Endothelial cell of umbilical vein (primary cell): ENCODE data around the gene ABCA2. TPM values are rescaled to one million over a fixed set of nuclear protein-coding genes. Genes with fewer than 3 reads are reported as not detected.
A peak's percentile ranks its signal among the peaks of the same experiment; 100 is the strongest.

ENCODE experiments used
- BruUV-seq: library from RNA; stranded (reverse); fragments of 400-500 nt; replicated peaks from 2 replicates; lab custom pipeline; 2021; lab: Mats Ljungman, UMichigan
- CTCF ChIA-PET: fragments of 300-600, 350-600 bp; sonication (Branson Sonifier 250); formaldehyde crosslinking; loops from one replicate; lab custom pipeline; 2021; ENCODE audit warnings: antibody characterized with exemption, inconsistent platforms; lab: Charles Lee
- POLR2A ChIA-PET: fragments of 300-600, 350-600 bp; sonication (Branson Sonifier 250); formaldehyde crosslinking; loops from one replicate; lab custom pipeline; 2021; ENCODE audit warnings: antibody characterized with exemption, inconsistent platforms; lab: Charles Lee
- DNase-seq: peaks from one replicate; pipeline ENCODE4 v3.0.0-alpha.2; 2011; ENCODE audit warnings: low read depth, low spot score
- FAIRE-seq: peaks from 2 replicates; lab custom pipeline; 2011; peaks lifted over from hg19 to GRCh38; lab: Jason Lieb, UNC
- H2AFZ ChIP-seq: 2 replicates; pipeline ENCODE4 v1.6.0; 2012; ENCODE audit warnings: low read depth, low read length, control low read depth, inconsistent platforms
- H3K27ac ChIP-seq: 2 replicates; pipeline ENCODE4 v1.5.1; 2011; ENCODE audit warnings: low read depth, mild to moderate bottlenecking, control low read depth, low read length, moderate library complexity; ENCODE audit not compliant: insufficient read depth
- H3K27me3 ChIP-seq, 2 experiments: 2 replicates each; pipeline versions ENCODE4 v1.6.0 to v1.6.1; 2011; ENCODE audit warnings: low read length in 2 of 2, mixed read lengths in 1 of 2; ENCODE audit not compliant: control insufficient read depth in 2 of 2, insufficient read depth in 2 of 2
- H3K36me3 ChIP-seq, 2 experiments: 2 replicates in 1 of 2; 3 replicates in 1 of 2; pipeline ENCODE4 v1.5.1; 2011; ENCODE audit warnings: low read length in 2 of 2, mild to moderate bottlenecking in 1 of 2, moderate library complexity in 1 of 2; ENCODE audit not compliant: control insufficient read depth in 2 of 2, insufficient read depth in 2 of 2; ENCODE audit errors: extremely low read depth in 1 of 2
- H3K4me1 ChIP-seq: 3 replicates; pipeline ENCODE4 v1.5.1; 2011; ENCODE audit warnings: mild to moderate bottlenecking, low read length; ENCODE audit not compliant: control insufficient read depth, insufficient read depth; ENCODE audit errors: extremely low read depth
- H3K4me2 ChIP-seq: 2 replicates; pipeline ENCODE4 v1.6.1; 2011; ENCODE audit warnings: low read length, control low read depth, mixed read lengths; ENCODE audit not compliant: insufficient read depth
- H3K4me3 ChIP-seq, 3 experiments: fragments of 200-600 bp in 1 of 3; sonication (generic), shearing (Covaris generic) in 1 of 3; replicated peaks in 1 of 3; 2 replicates each; pipeline ENCODE4 v1.5.1; 2011 to 2016; ENCODE audit warnings: control low read depth in 3 of 3, low read length in 3 of 3, mild to moderate bottlenecking in 2 of 3, inconsistent platforms in 1 of 3, low read depth in 1 of 3, moderate library complexity in 1 of 3; ENCODE audit not compliant: insufficient read depth in 1 of 3
- H3K79me2 ChIP-seq: 2 replicates; pipeline ENCODE4 v1.6.0; 2012; ENCODE audit warnings: low read length, inconsistent platforms; ENCODE audit not compliant: control insufficient read depth, insufficient read depth
- H3K9ac ChIP-seq: replicated peaks from 2 replicates; pipeline ENCODE3; 2011; ENCODE audit warnings: low read length, control low read depth; ENCODE audit not compliant: insufficient read depth; ENCODE audit errors: extremely low read depth
- H3K9me1 ChIP-seq: replicated peaks from 3 replicates; pipeline ENCODE4 v1.6.0; 2011; ENCODE audit warnings: mild to moderate bottlenecking, low read length; ENCODE audit not compliant: control insufficient read depth, insufficient read depth; ENCODE audit errors: extremely low read depth
- H3K9me3 ChIP-seq: replicated peaks from 2 replicates; pipeline ENCODE4 v1.5.1; 2012; ENCODE audit warnings: low read length, inconsistent platforms; ENCODE audit not compliant: control insufficient read depth, insufficient read depth
- H4K20me1 ChIP-seq: replicated peaks from 2 replicates; pipeline ENCODE3; 2011; ENCODE audit warnings: mild to moderate bottlenecking, low read length; ENCODE audit not compliant: control insufficient read depth, insufficient read depth; ENCODE audit errors: extremely low read depth
- CTCF ChIP-seq, 2 donors: IDR thresholded peaks; 1 replicate in 1 of 2; 2 replicates in 1 of 2; pipeline ENCODE4 v1.5.1; 2011; ENCODE audit warnings: low read length in 2 of 2, mild to moderate bottlenecking in 2 of 2, moderate library complexity in 2 of 2, control low read depth in 1 of 2, inconsistent platforms in 1 of 2, low read depth in 1 of 2; ENCODE audit not compliant: insufficient read depth in 1 of 2; ENCODE audit errors: extremely low read depth in 1 of 2
- EZH2 ChIP-seq: IDR thresholded peaks from 2 replicates; pipeline ENCODE4 v1.6.1; 2012; ENCODE audit warnings: borderline replicate concordance, low read depth, mild to moderate bottlenecking, moderate library complexity, low read length, inconsistent platforms; ENCODE audit not compliant: severe bottlenecking
- FOS ChIP-seq: IDR thresholded peaks from 2 replicates; pipeline ENCODE4 v1.6.1; 2011; ENCODE audit warnings: mild to moderate bottlenecking, low read length, moderate library complexity, borderline replicate concordance; ENCODE audit not compliant: insufficient read depth
- GATA2 ChIP-seq: IDR thresholded peaks from 2 replicates; pipeline ENCODE4 v1.7.0; 2011; ENCODE audit warnings: low read depth, mild to moderate bottlenecking, moderate library complexity, mixed read lengths, low read length; ENCODE audit not compliant: insufficient read length, insufficient read depth
- JUN ChIP-seq: IDR thresholded peaks from 2 replicates; pipeline ENCODE4 v1.6.1; 2011; ENCODE audit warnings: borderline replicate concordance, low read depth; ENCODE audit not compliant: insufficient read length, insufficient read depth
- POLR2AphosphoS5 ChIP-seq: IDR thresholded peaks from 2 replicates; pipeline ENCODE4 v1.6.1; 2012; ENCODE audit warnings: low read depth, mild to moderate bottlenecking, control low read depth, low read length, moderate library complexity; ENCODE audit not compliant: insufficient read depth
- dilution Hi-C: fragments of 300-500 bp; cut with MboI; formaldehyde crosslinking; loops from one replicate; pipeline ENCODE4 v1.15.0; 2019; ENCODE audit warnings: low sequenced_read_pairs; ENCODE audit not compliant: extremely low pct_ligation_motif_present
- intact Hi-C: fragments of 100-400 bp; cut with micrococcal nuclease; formaldehyde crosslinking; loops from one replicate; pipeline ENCODE4 v1.10.0; 2022
- polyA plus RNA-seq, 4 experiments: library from polyadenylated mRNA; depleted of rRNA in 3 of 4; stranded (reverse) in 3 of 4; unstranded in 1 of 4; fragments of >200 nt; gene quantifications; 2 replicates each; pipeline versions ENCODE4 v1.2.1 to v1.2.3, GENCODE V29; 2011 to 2012; ENCODE audit warnings: missing spikeins in 1 of 4
- total RNA-seq: library from RNA; stranded (reverse); gene quantifications from 2 replicates; pipeline ENCODE4 v1.2.3, GENCODE V29; 2021

The ABCA2 gene
- total and polyA plus RNA-seq, 2 donors (not counting 3 experiments of a cell fraction or from before 2014, with no cell fraction given) = 20.0 to 29.1 TPM

DNA sequence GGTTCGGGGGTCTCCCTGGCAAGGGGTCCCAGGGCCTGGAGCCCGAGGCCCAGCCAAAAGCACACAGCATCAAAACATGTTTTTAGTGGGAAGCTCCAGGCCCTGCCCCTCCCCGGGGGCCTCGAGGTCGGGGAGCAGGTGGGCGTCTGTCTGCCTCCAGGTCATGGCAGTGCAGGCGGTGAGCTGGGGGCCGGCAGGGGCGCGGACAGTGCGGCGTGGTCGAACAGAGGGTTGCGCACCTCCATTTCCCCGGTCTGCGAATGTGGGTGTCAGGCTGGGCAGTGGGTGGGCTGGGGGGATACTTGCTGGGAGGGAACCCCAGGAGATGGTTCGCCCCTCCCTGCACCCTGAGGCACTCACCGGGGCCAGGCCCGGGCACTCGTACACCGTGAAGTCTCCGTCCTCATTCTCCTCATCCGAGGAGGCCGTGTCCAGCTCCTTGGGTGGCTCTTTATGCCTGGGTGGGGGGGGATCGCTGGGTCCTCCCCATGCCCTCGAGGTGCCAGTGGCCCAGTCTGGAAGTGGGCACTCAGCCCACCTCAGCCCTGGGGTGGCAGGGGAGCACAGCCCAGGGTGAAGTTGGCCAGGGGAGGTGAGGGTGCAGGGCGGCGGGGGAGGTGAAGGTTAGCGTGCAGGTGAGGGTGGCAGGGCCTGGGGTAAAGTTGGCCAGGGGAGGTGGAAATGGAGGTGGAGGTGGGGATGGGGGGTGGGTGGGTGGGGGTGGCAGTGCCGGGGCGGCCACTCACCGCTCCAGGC lies 11.8 kb upstream of the ABCA2 start:
- intact Hi-C loops = no loop called here
- POLR2A ChIA-PET = no interaction called here
- no peak for TF ChIP-seq FOS
- no peak for TF ChIP-seq GATA2
- TF ChIP-seq EZH2 = no peak
- no peak for TF ChIP-seq JUN
- no peak for TF ChIP-seq CTCF (IDR thresholded peaks at IDR 0.05; ENCODE audit: extremely low read depth in 1 of 2, insufficient read depth in 1 of 2, low read depth in 1 of 2, low read length in 2 of 2)
- no peak for TF ChIP-seq POLR2AphosphoS5

More for the DNA sequence above, 11.8 kb upstream of the ABCA2 start:
- Histone ChIP-seq H3K4me1 (peaks cover 32% of the 10 kb centered on the region), H3K4me2 (no peak overlapping the region), H3K4me3 (no peak overlapping the region), H3K27ac (no peak overlapping the region), H3K9ac (no peak overlapping the region), H3K27me3 (no peaks in the 10 kb centered on the region), H2AFZ (no peak overlapping the region), H3K36me3 (peaks cover 0 to 17% of the 10 kb centered on the region in 2 experiments), H3K9me3 (no peaks in the 10 kb centered on the region), H3K79me2 (peaks cover 25% of the 10 kb centered on the region), H4K20me1 (no peaks in the 10 kb centered on the region), H3K9me1 (no peaks in the 10 kb centered on the region)
- BruUV-seq = TSS peak; percentile 75
- dilution Hi-C loops = no loop called here
- CTCF ChIA-PET = interaction anchor here (2.6 kb wide), 1 partner anchor 11 kb away, joined by 9 read pairs; no protein-coding TSS in a partner anchor
- FAIRE-seq (no peak), DNase-seq (no peak)
